ENCODE data around the gene SEC61A1.

The SEC61A1 gene

GRCh38 chr3:128033102-128033501 lies 19.1 kb upstream of the SEC61A1 start:
- H3K27me3 ChIP-seq (ENCODE audit: control insufficient read depth, insufficient read depth, low read length), result peaks cover 30% of the 10 kb centered on the region
- H3K36me3 ChIP-seq (ENCODE audit: insufficient read depth, low read length), result no peaks in the 10 kb centered on the region
- H3K9me3 ChIP-seq (replicated peaks; ENCODE audit: low read length), result no peaks in the 10 kb centered on the region
- H3K9ac ChIP-seq (ENCODE audit: low read depth, low read length), result no peak overlapping the region
- no peak overlapping the region for H3K4me2 ChIP-seq (ENCODE audit: low read length)
- H3K4me3 ChIP-seq (ENCODE audit: low read length), result no peak overlapping the region
- no peaks in the 10 kb centered on the region for H3K4me1 ChIP-seq (ENCODE audit: control insufficient read depth, insufficient read depth, low read length)

- Histone ChIP-seq H3K9ac (ENCODE audit: low read depth, low read length) (no peak overlapping the region), H3K9me3 (replicated peaks; ENCODE audit: low read length) (no peaks in the 10 kb centered on the region), H3K4me2 (ENCODE audit: low read length) (no peak overlapping the region), H3K27me3 (ENCODE audit: control insufficient read depth, insufficient read depth, low read length) (peaks cover 33% of the 10 kb centered on the region), H3K4me3 (ENCODE audit: low read length) (no peak overlapping the region), H3K36me3 (ENCODE audit: insufficient read depth, low read length) (no peaks in the 10 kb centered on the region), H3K4me1 (ENCODE audit: control insufficient read depth, insufficient read depth, low read length) (no peaks in the 10 kb centered on the region)
These were observed 16.1 kb upstream of the SEC61A1 start for GRCh38 chr3:128036119-128036518.

GRCh38 chr3:128040041-128040440 lies 12.2 kb upstream of the SEC61A1 start:
- no peaks in the 10 kb centered on the region for H3K36me3 ChIP-seq (ENCODE audit: insufficient read depth, low read length)
- no peak overlapping the region for H3K4me2 ChIP-seq (ENCODE audit: low read length)
- no peaks in the 10 kb centered on the region for H3K9me3 ChIP-seq (replicated peaks; ENCODE audit: low read length)
- peaks cover 45% of the 10 kb centered on the region for H3K27me3 ChIP-seq (ENCODE audit: control insufficient read depth, insufficient read depth, low read length)
- no peaks in the 10 kb centered on the region for H3K4me1 ChIP-seq (ENCODE audit: control insufficient read depth, insufficient read depth, low read length)
- H3K9ac ChIP-seq (ENCODE audit: low read depth, low read length), result no peak overlapping the region
- no peak overlapping the region for H3K4me3 ChIP-seq (ENCODE audit: low read length)

- Histone ChIP-seq H3K9ac (ENCODE audit: low read depth, low read length) (no peak overlapping the region), H3K9me3 (replicated peaks; ENCODE audit: low read length) (no peaks in the 10 kb centered on the region), H3K4me2 (ENCODE audit: low read length) (no peak overlapping the region), H3K4me3 (ENCODE audit: low read length) (no peak overlapping the region), H3K4me1 (ENCODE audit: control insufficient read depth, insufficient read depth, low read length) (no peaks in the 10 kb centered on the region), H3K27me3 (ENCODE audit: control insufficient read depth, insufficient read depth, low read length) (peaks cover 42% of the 10 kb centered on the region), H3K36me3 (ENCODE audit: insufficient read depth, low read length) (no peaks in the 10 kb centered on the region)
These were observed 11.6 kb upstream of the SEC61A1 start for GRCh38 chr3:128040660-128041059.

- Histone ChIP-seq H3K4me3 (ENCODE audit: low read length) (no peak overlapping the region), H3K27me3 (ENCODE audit: control insufficient read depth, insufficient read depth, low read length) (peaks cover 39% of the 10 kb centered on the region), H3K9ac (ENCODE audit: low read depth, low read length) (no peak overlapping the region), H3K4me1 (ENCODE audit: control insufficient read depth, insufficient read depth, low read length) (no peaks in the 10 kb centered on the region), H3K36me3 (ENCODE audit: insufficient read depth, low read length) (no peaks in the 10 kb centered on the region), H3K4me2 (ENCODE audit: low read length) (no peak overlapping the region), H3K9me3 (replicated peaks; ENCODE audit: low read length) (no peaks in the 10 kb centered on the region)
These were observed 10.9 kb upstream of the SEC61A1 start for GRCh38 chr3:128041344-128041743.

GRCh38 chr3:128050597-128050996 lies 1.6 kb upstream of the SEC61A1 start:
- Histone ChIP-seq H3K9me3 (replicated peaks; ENCODE audit: low read length) (no peaks in the 10 kb centered on the region), H3K36me3 (ENCODE audit: insufficient read depth, low read length) (peaks cover 22% of the 10 kb centered on the region), H3K4me2 (ENCODE audit: low read length) (no peak overlapping the region), H3K27me3 (ENCODE audit: control insufficient read depth, insufficient read depth, low read length) (peaks cover 6% of the 10 kb centered on the region), H3K9ac (ENCODE audit: low read depth, low read length) (no peak overlapping the region), H3K4me1 (ENCODE audit: control insufficient read depth, insufficient read depth, low read length) (peaks cover 31% of the 10 kb centered on the region), H3K4me3 (ENCODE audit: low read length) (no peak overlapping the region)

GRCh38 chr3:128051459-128051836 lies 789 bp upstream of the SEC61A1 start:
- H3K9me3 ChIP-seq (replicated peaks; ENCODE audit: low read length), result no peaks in the 10 kb centered on the region
- H3K36me3 ChIP-seq (ENCODE audit: insufficient read depth, low read length), result peaks cover 30% of the 10 kb centered on the region
- peak overlapping the region; percentile 91 for H3K4me3 ChIP-seq (ENCODE audit: low read length)
- H3K9ac ChIP-seq (ENCODE audit: low read depth, low read length), result peak overlapping the region; percentile 94
- peaks cover 6% of the 10 kb centered on the region for H3K27me3 ChIP-seq (ENCODE audit: control insufficient read depth, insufficient read depth, low read length)
- peaks cover 36% of the 10 kb centered on the region for H3K4me1 ChIP-seq (ENCODE audit: control insufficient read depth, insufficient read depth, low read length)
- peak overlapping the region; percentile 100 for H3K4me2 ChIP-seq (ENCODE audit: low read length)

GRCh38 chr3:128052595-128053351 lies 536 bp downstream of the SEC61A1 start:
- no peaks in the 10 kb centered on the region for H3K9me3 ChIP-seq (replicated peaks; ENCODE audit: low read length)
- H3K4me2 ChIP-seq (ENCODE audit: low read length), result peak overlapping the region; percentile 81
- H3K27me3 ChIP-seq (ENCODE audit: control insufficient read depth, insufficient read depth, low read length), result no peaks in the 10 kb centered on the region
- peaks cover 36% of the 10 kb centered on the region for H3K4me1 ChIP-seq (ENCODE audit: control insufficient read depth, insufficient read depth, low read length)
- H3K9ac ChIP-seq (ENCODE audit: low read depth, low read length), result peak overlapping the region; percentile 97
- H3K4me3 ChIP-seq (ENCODE audit: low read length), result peak overlapping the region; percentile 91
- peaks cover 38% of the 10 kb centered on the region for H3K36me3 ChIP-seq (ENCODE audit: insufficient read depth, low read length)

GRCh38 chr3:128053614-128054013 lies 1.4 kb downstream of the SEC61A1 start:
- Histone ChIP-seq H3K9ac (ENCODE audit: low read depth, low read length) (peak overlapping the region; percentile 97), H3K4me3 (ENCODE audit: low read length) (peak overlapping the region; percentile 91)

GRCh38 chr3:128054367-128054766 lies 2.1 kb downstream of the SEC61A1 start:
- Histone ChIP-seq H3K9ac (ENCODE audit: low read depth, low read length) (peak overlapping the region; percentile 97), H3K27me3 (ENCODE audit: control insufficient read depth, insufficient read depth, low read length) (no peaks in the 10 kb centered on the region), H3K4me1 (ENCODE audit: control insufficient read depth, insufficient read depth, low read length) (peaks cover 39% of the 10 kb centered on the region), H3K4me2 (ENCODE audit: low read length) (peak overlapping the region; percentile 81), H3K36me3 (ENCODE audit: insufficient read depth, low read length) (peaks cover 51% of the 10 kb centered on the region), H3K4me3 (ENCODE audit: low read length) (peak overlapping the region; percentile 91), H3K9me3 (replicated peaks; ENCODE audit: low read length) (no peaks in the 10 kb centered on the region)

More at GRCh38 chr3:128053614-128054013, 1.4 kb downstream of the SEC61A1 start:
- Histone ChIP-seq H3K4me1 (ENCODE audit: control insufficient read depth, insufficient read depth, low read length) (peaks cover 36% of the 10 kb centered on the region), H3K36me3 (ENCODE audit: insufficient read depth, low read length) (peaks cover 45% of the 10 kb centered on the region), H3K9me3 (replicated peaks; ENCODE audit: low read length) (no peaks in the 10 kb centered on the region), H3K4me2 (ENCODE audit: low read length) (peak overlapping the region; percentile 81), H3K27me3 (ENCODE audit: control insufficient read depth, insufficient read depth, low read length) (no peaks in the 10 kb centered on the region)

- H3K27me3 ChIP-seq (ENCODE audit: control insufficient read depth, insufficient read depth, low read length), result no peaks in the 10 kb centered on the region
- peaks cover 67% of the 10 kb centered on the region for H3K36me3 ChIP-seq (ENCODE audit: insufficient read depth, low read length)
- H3K9me3 ChIP-seq (replicated peaks; ENCODE audit: low read length), result no peaks in the 10 kb centered on the region
- no peak overlapping the region for H3K9ac ChIP-seq (ENCODE audit: low read depth, low read length)
- H3K4me3 ChIP-seq (ENCODE audit: low read length), result no peak overlapping the region
- peak overlapping the region; percentile 81 for H3K4me2 ChIP-seq (ENCODE audit: low read length)
- peaks cover 52% of the 10 kb centered on the region for H3K4me1 ChIP-seq (ENCODE audit: control insufficient read depth, insufficient read depth, low read length)
These were observed 4.0 kb downstream of the SEC61A1 start for GRCh38 chr3:128056258-128056657.
